ENCODE data around the gene ZNF770.

DNA sequence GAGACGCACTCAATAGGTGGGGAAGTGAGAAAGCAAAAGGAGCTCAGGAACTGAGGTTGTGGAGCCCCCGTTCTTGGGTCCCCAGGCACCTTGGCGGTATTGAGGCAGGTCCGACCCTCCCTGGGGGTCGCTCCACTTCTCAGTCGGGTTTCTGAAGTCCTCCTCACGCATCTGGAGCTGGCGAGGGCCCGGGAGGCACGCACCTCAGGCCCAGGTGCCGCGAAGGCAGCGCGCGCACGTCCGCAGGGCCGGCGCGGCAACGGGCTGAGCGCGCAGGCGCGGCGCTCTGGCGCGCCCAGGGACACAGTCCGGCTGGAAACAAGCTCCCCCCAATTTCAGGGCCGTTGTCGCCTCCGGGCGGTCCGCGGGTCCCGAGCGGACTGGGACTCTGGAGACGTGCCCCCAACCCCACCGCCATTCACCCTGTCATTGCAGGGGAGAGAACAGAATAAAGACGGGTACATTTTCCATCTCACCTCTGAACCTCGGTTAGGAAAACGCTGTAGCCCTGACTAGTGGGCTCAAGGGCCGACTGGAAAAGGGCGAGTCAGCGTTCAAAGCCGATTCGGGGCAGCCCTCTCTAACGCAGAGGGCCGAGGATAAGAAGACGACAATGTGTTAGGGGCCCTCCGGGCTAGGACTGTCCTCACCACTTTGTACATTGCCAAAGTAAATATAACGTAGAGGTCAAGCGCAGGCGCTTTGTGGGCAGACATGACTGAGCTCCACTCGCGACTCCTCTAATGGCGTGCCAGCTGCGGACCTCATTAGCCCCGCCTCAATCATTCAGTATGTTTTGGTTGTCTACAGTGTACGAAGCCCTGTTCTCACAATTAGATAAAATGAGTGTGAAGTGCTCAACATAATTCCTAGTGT is at the start of gene ZNF770:
- TF ChIP-seq POLR2A (IDR thresholded peaks at IDR 0.05; ENCODE audit: low read length) (peak; percentile 96), GATA1 (IDR thresholded peaks at IDR 0.05; ENCODE audit: low read depth, low read length) (no peak)
